HepG2 (cell line): ENCODE measurements around the gene ADRM1. TPM values are rescaled to one million over a fixed set of nuclear protein-coding genes. Genes with fewer than 3 reads are reported as not detected.
A peak's percentile ranks its signal among the peaks of the same experiment; 100 is the strongest.

ENCODE experiments used
- ATAC-seq: fragments of 200-7000 bp; cut with Tn5 transposase; 3 replicates; pipeline ENCODE4 v1.9.1; 2020; ENCODE audit warnings: mild to moderate bottlenecking, moderate library complexity
- BruUV-seq: library from RNA; stranded (reverse); fragments of 400-500 nt; replicated peaks from 2 replicates; lab custom pipeline; 2021; lab: Mats Ljungman, UMichigan
- CTCF ChIA-PET: fragments of 300-600 bp; formaldehyde crosslinking; extraction: SDS; loops from one replicate; lab custom pipeline; 2021; ENCODE audit warnings: low total read pairs, inconsistent platforms, low intra/inter-chr PET ratio; lab: Yijun Ruan, JAX
- POLR2A ChIA-PET: fragments of 350-600 bp; sonication (Branson Sonifier 250); formaldehyde crosslinking; loops from one replicate; lab custom pipeline; 2020; ENCODE audit warnings: antibody characterized with exemption, inconsistent platforms; lab: Yijun Ruan, JAX
- DNase-seq: peaks from one replicate; pipeline ENCODE4 v3.0.0-alpha.2; 2015; ENCODE audit warnings: low spot score
- FAIRE-seq: peaks from 3 replicates; lab custom pipeline; 2011; peaks lifted over from hg19 to GRCh38; lab: Jason Lieb, UNC
- H2AFZ ChIP-seq: one replicate; pipeline ENCODE4 v1.6.1; 2011; ENCODE audit warnings: low read length, inconsistent platforms
- H3K27ac ChIP-seq: fragments of 300-600 bp; 3 replicates; pipeline ENCODE4 v1.8.0; 2011; ENCODE audit warnings: mixed run types, mild to moderate bottlenecking, mixed read lengths, low read length, inconsistent platforms; ENCODE audit not compliant: insufficient read depth; ENCODE audit errors: extremely low read length
- H3K27me3 ChIP-seq, 2 experiments: fragments of 200-600 bp in 1 of 2; 2 replicates in 1 of 2; 3 replicates in 1 of 2; pipeline versions ENCODE4 v1.6.0 to v1.8.0; 2011; ENCODE audit warnings: low read length in 2 of 2, mild to moderate bottlenecking in 2 of 2, moderate library complexity in 2 of 2, inconsistent platforms in 1 of 2; ENCODE audit not compliant: insufficient read depth in 2 of 2, control insufficient read depth in 1 of 2
- H3K36me3 ChIP-seq, 2 experiments: fragments of 200-600 bp in 1 of 2; replicated peaks in 1 of 2; 2 replicates in 1 of 2; 3 replicates in 1 of 2; pipeline versions ENCODE4 v1.5.1 to v1.8.0; 2011; ENCODE audit warnings: low read length in 2 of 2, inconsistent platforms in 1 of 2; ENCODE audit not compliant: insufficient read depth in 2 of 2, control insufficient read depth in 1 of 2
- H3K4me1 ChIP-seq: 2 replicates; pipeline ENCODE4 v1.5.1; 2012; ENCODE audit warnings: low read length, inconsistent platforms; ENCODE audit not compliant: insufficient read depth
- H3K4me2 ChIP-seq: 2 replicates; pipeline ENCODE4 v1.6.0; 2011; ENCODE audit warnings: low read depth, low read length, inconsistent platforms
- H3K4me3 ChIP-seq, 3 experiments: fragments of 200-600 bp in 1 of 3; sonication (generic), shearing (Covaris generic) in 1 of 3; replicated peaks in 1 of 3; 2 replicates each; pipeline ENCODE4 v1.5.1; 2011 to 2016; ENCODE audit warnings: low read length in 3 of 3, inconsistent platforms in 2 of 3, low read depth in 2 of 3, mild to moderate bottlenecking in 2 of 3, control low read depth in 1 of 3, mixed read lengths in 1 of 3; ENCODE audit not compliant: insufficient read depth in 1 of 3
- H3K79me2 ChIP-seq: one replicate; pipeline ENCODE4 v1.6.1; 2011; ENCODE audit warnings: low read length, inconsistent platforms; ENCODE audit not compliant: insufficient read depth
- H3K9ac ChIP-seq: 2 replicates; pipeline ENCODE4 v1.6.0; 2011; ENCODE audit warnings: mild to moderate bottlenecking, low read depth, low read length, inconsistent platforms; ENCODE audit not compliant: insufficient read depth
- H3K9me3 ChIP-seq: 2 replicates; pipeline ENCODE4 v1.5.1; 2012; ENCODE audit warnings: mild to moderate bottlenecking, low read length
- H4K20me1 ChIP-seq: 2 replicates; pipeline ENCODE4 v1.6.0; 2011; ENCODE audit warnings: inconsistent platforms, mild to moderate bottlenecking, low read length, moderate library complexity; ENCODE audit not compliant: insufficient read depth
- ATF2 ChIP-seq: sonication (generic); formaldehyde crosslinking; IDR thresholded peaks from 2 replicates; pipeline ENCODE4 v1.4.0; 2020; ENCODE audit warnings: missing genetic modification reagents
- FOXC1 ChIP-seq: sonication (generic); formaldehyde crosslinking; IDR thresholded peaks from 2 replicates; pipeline ENCODE4 v1.8.0; 2022; ENCODE audit warnings: mild to moderate bottlenecking, missing genetic modification reagents, borderline replicate concordance
- HOXA3 ChIP-seq: sonication (generic); formaldehyde crosslinking; IDR thresholded peaks from 2 replicates; pipeline ENCODE4 v1.5.0; 2020; ENCODE audit warnings: missing genetic modification reagents
- KDM3A ChIP-seq: IDR thresholded peaks from 2 replicates; pipeline ENCODE4 v1.6.1; 2018; ENCODE audit warnings: low read depth, missing compliant biosample characterization
- MXD1 ChIP-seq: sonication (generic); formaldehyde crosslinking; IDR thresholded peaks from 2 replicates; pipeline ENCODE4 v1.4.0; 2020; ENCODE audit warnings: mild to moderate bottlenecking, missing genetic modification reagents
- NFATC3 ChIP-seq: sonication (generic); formaldehyde crosslinking; IDR thresholded peaks from 2 replicates; pipeline ENCODE4 v1.5.1; 2020; ENCODE audit warnings: mild to moderate bottlenecking, missing genetic modification reagents
- PHF20 ChIP-seq: sonication (generic); formaldehyde crosslinking; IDR thresholded peaks from 2 replicates; pipeline ENCODE4 v1.5.0; 2020; ENCODE audit warnings: mild to moderate bottlenecking, missing genetic modification reagents
- RXRA ChIP-seq: sonication (generic); formaldehyde crosslinking; IDR thresholded peaks from 2 replicates; pipeline ENCODE4 v1.5.1; 2020; ENCODE audit warnings: missing genetic modification reagents
- TARDBP ChIP-seq: sonication (generic); formaldehyde crosslinking; IDR thresholded peaks from 2 replicates; pipeline ENCODE4 v1.8.0; 2022; ENCODE audit warnings: mild to moderate bottlenecking, missing genetic modification reagents
- ZBTB42 ChIP-seq: sonication (generic); formaldehyde crosslinking; IDR thresholded peaks from 2 replicates; pipeline ENCODE4 v1.5.0; 2020; ENCODE audit warnings: mild to moderate bottlenecking, missing genetic modification reagents
- ZBTB49 ChIP-seq: sonication (generic); formaldehyde crosslinking; IDR thresholded peaks from 2 replicates; pipeline ENCODE4 v1.4.0; 2020; ENCODE audit warnings: missing genetic modification reagents, borderline replicate concordance
- ZNF317 ChIP-seq: sonication (generic); formaldehyde crosslinking; IDR thresholded peaks from 2 replicates; pipeline ENCODE4 v1.5.0; 2020; ENCODE audit warnings: mild to moderate bottlenecking, missing genetic modification reagents
- ZNF414 ChIP-seq: sonication (generic); formaldehyde crosslinking; IDR thresholded peaks from 2 replicates; pipeline ENCODE4 v1.5.0; 2020; ENCODE audit warnings: missing genetic modification reagents
- ZNF629 ChIP-seq: sonication (generic); formaldehyde crosslinking; conservative IDR thresholded peaks from 2 replicates; pipeline ENCODE4 v1.5.0; 2020; ENCODE audit warnings: missing genetic modification reagents
- ZNF737 ChIP-seq: sonication (generic); formaldehyde crosslinking; IDR thresholded peaks from 2 replicates; pipeline ENCODE4 v1.5.0; 2020; ENCODE audit warnings: missing genetic modification reagents, mild to moderate bottlenecking, borderline replicate concordance
- ZNF768 ChIP-seq: sonication (generic); formaldehyde crosslinking; IDR thresholded peaks from 2 replicates; pipeline ENCODE4 v1.4.0; 2020; ENCODE audit warnings: missing genetic modification reagents
- ZNF879 ChIP-seq: sonication (generic); formaldehyde crosslinking; IDR thresholded peaks from 2 replicates; pipeline ENCODE4 v1.8.1; 2023; ENCODE audit warnings: missing genetic modification reagents
- ZSCAN25 ChIP-seq: sonication (generic); formaldehyde crosslinking; IDR thresholded peaks from 2 replicates; pipeline ENCODE4 v1.8.0; 2022; ENCODE audit warnings: mild to moderate bottlenecking, missing genetic modification reagents
- ZZZ3 ChIP-seq: sonication (generic); formaldehyde crosslinking; IDR thresholded peaks from 2 replicates; pipeline ENCODE4 v1.4.0; 2020; ENCODE audit warnings: missing genetic modification reagents, mild to moderate bottlenecking, borderline replicate concordance
- WGBS: methylation state at CpG from one replicate; pipeline ENCODE4 v1.1.6; 2017; ENCODE audit warnings: low lambda C conversion rate; 5-methylcytosine and 5-hydroxymethylcytosine counted together
- in situ Hi-C: cut with HindIII; loops from 2 replicates; pipeline ENCODE4 v1.10.0; 2017; ENCODE audit warnings: low pct_unique_long_range_greater_than_20kb; ENCODE audit not compliant: extremely low pct_ligation_motif_present
- intact Hi-C: fragments of 100-400 bp; cut with micrococcal nuclease; formaldehyde crosslinking; loops from one replicate; pipeline ENCODE4 v1.10.0; 2022; ENCODE audit not compliant: unreplicated experiment
- polyA plus RNA-seq, 8 experiments: library from polyadenylated mRNA; depleted of rRNA in 3 of 8; stranded (reverse) in 7 of 8; unstranded in 1 of 8; fragments of >200 nt; fragmentation: Illumina TruSeq in 4 of 8; extraction: Trizol in 4 of 8; gene quantifications; 2 replicates each; pipeline versions ENCODE4 v1.2.1 to v1.2.3, GENCODE V29; 2011 to 2016; ENCODE audit warnings: low read depth in 4 of 8, missing spikeins in 1 of 8, mixed read lengths in 1 of 8; ENCODE audit not compliant: insufficient read depth in 1 of 8
- total RNA-seq, 5 experiments: library from RNA; depleted of rRNA; stranded (reverse); fragments of >200 nt; fragmentation: Illumina TruSeq; extraction: Trizol; gene quantifications; 2 replicates each; pipeline ENCODE4 v1.2.3, GENCODE V29; 2016; ENCODE audit warnings: low read depth in 1 of 5

ADRM1 gene
- total and polyA plus RNA-seq, 2 of the 13 experiments (the other 11 are each of a cell fraction or from before 2014, with no cell fraction given) = 92.9 to 154 TPM

DNA sequence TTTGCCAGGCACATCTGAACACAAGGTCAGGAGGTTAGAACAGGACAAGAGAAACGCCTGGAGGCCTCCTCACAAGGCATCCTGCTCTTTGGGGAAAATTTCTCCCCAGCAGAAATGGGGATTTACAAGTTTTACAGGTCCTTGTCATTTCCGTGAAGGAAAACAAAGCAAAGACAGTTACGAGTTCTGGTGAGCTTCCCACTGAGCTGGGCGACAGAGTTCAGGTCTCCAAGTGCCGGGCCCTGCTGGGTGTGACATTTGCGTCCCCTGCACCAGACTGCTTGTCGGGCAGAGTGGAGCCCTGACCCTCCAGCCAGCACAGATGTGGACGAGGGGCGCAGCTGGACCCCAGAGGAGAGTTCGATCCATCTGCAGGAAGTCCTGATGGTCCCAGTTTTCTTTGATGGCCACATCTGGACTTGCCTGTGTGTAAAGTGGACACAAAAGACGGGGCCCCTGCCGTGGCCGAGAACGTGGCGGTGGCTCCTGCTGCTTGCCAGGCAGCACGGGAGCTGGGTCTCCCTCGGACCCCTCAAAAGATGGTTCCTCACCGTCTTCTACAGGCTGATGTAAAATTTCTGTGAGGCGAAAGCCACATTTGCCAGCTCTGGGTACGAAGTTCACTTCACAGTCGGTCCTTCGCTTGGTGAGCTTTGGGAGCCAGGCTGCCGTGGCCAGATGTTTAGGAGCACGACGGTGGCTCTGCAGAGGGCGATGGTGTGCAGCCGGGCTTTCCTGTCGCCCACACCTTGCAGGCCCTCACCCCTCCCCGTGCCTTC lies 5.2 kb upstream of the ADRM1 start:
- CTCF ChIA-PET = interaction anchor here (0.9 kb wide), 1 partner anchor 86 kb away, joined by 3 read pairs; no protein-coding TSS in a partner anchor
- peak; percentile 65 for FAIRE-seq
- Histone ChIP-seq H3K27me3 (no peaks in the 10 kb centered on the region), H3K9ac (no peak overlapping the region), H3K4me2 (0 out of 2 replicates have a peak overlapping the region, but pooled peaks have one; percentile 0), H3K79me2 (no peaks in the 10 kb centered on the region), H3K9me3 (no peaks in the 10 kb centered on the region), H3K27ac (no peak overlapping the region), H3K4me3 (no peak overlapping the region), H4K20me1 (no peaks in the 10 kb centered on the region), H3K36me3 (peaks cover 19 to 26% of the 10 kb centered on the region in 2 experiments), H2AFZ (no peak overlapping the region), H3K4me1 (peaks cover 30% of the 10 kb centered on the region)
- 67% methylated on average over 29 of the region's 29 CpGs for WGBS
- no TSS peak for BruUV-seq
- in situ Hi-C loops = no loop called here
- POLR2A ChIA-PET = interaction anchor here (1.0 to 1.7 kb wide), 2 partner anchors 71 to 89 kb away, joined by 4 to 5 read pairs; partner anchors contain the start of gene RPS21
- peak; percentile 47 for DNase-seq
- no peak for ATAC-seq
- intact Hi-C loops = no loop called here
- TF ChIP-seq ZNF737 (CRISPR knock-in tag) (peak; percentile 50; the same call in 1 of the 2 replicates), ZBTB42 (CRISPR knock-in tag) (peak; percentile 95), ZBTB49 (CRISPR knock-in tag) (no peak), TARDBP (CRISPR knock-in tag) (no peak), KDM3A (CRISPR knock-in tag) (0 out of 2 replicates have a peak, but pooled peaks have one; percentile 19), ZNF879 (CRISPR knock-in tag) (no peak), ZSCAN25 (CRISPR knock-in tag) (peak; percentile 92), ZNF317 (CRISPR knock-in tag) (no peak), ATF2 (CRISPR knock-in tag) (0 out of 2 replicates have a peak, but pooled peaks have one; percentile 13), MXD1 (CRISPR knock-in tag) (no peak), PHF20 (peak; percentile 42), ZZZ3 (CRISPR knock-in tag) (0 out of 2 replicates have a peak, but pooled peaks have one; percentile 5), ZNF768 (CRISPR knock-in tag) (peak; percentile 41; the same call in 1 of the 2 replicates), FOXC1 (CRISPR knock-in tag) (0 out of 2 replicates have a peak, but pooled peaks have one; percentile 33), ZNF414 (CRISPR knock-in tag) (0 out of 2 replicates have a peak, but pooled peaks have one; percentile 32), ZNF629 (CRISPR knock-in tag) (0 out of 2 replicates have a peak, but pooled peaks have one; percentile 4), HOXA3 (peak; percentile 66; the same call in 1 of the 2 replicates), NFATC3 (CRISPR knock-in tag) (no peak), RXRA (CRISPR knock-in tag) (0 out of 2 replicates have a peak, but pooled peaks have one; percentile 17)
